GM12878 (cell line): Measurements from ENCODE around the gene PLGRKT.

ENCODE experiments used
- CBFB ChIP-seq: IDR thresholded peaks from 2 replicates; pipeline ENCODE4 v1.6.1; 2016; ENCODE audit warnings: antibody characterized with exemption, low read depth
- CEBPB ChIP-seq, 2 experiments: fragments of 150-350 bp in 1 of 2; IDR thresholded peaks; 2 replicates each; pipeline ENCODE4 v1.6.1; 2012 to 2014; ENCODE audit warnings: low read depth in 2 of 2, low read length in 2 of 2, borderline replicate concordance in 1 of 2, inconsistent platforms in 1 of 2
- CREM ChIP-seq: IDR thresholded peaks from 2 replicates; pipeline ENCODE4 v1.6.1; 2014; ENCODE audit warnings: antibody characterized with exemption, low read depth
- EP300 ChIP-seq, 2 experiments: fragments of 150-350 bp in 1 of 2; IDR thresholded peaks; 2 replicates each; pipeline ENCODE4 v1.6.1; 2011 to 2012; ENCODE audit warnings: low read depth in 2 of 2, low read length in 2 of 2, borderline replicate concordance in 1 of 2, improper control_type of control experiment in 1 of 2, inconsistent platforms in 1 of 2; ENCODE audit not compliant: control insufficient read depth in 1 of 2
- POLR2AphosphoS5 ChIP-seq: IDR thresholded peaks from 2 replicates; pipeline ENCODE4 v1.6.1; 2011; ENCODE audit warnings: mild to moderate bottlenecking, low read length, inconsistent platforms
- RAD21 ChIP-seq: IDR thresholded peaks from 2 replicates; pipeline ENCODE4 v1.6.1; 2011; ENCODE audit warnings: mild to moderate bottlenecking, low read depth, low read length, moderate library complexity; ENCODE audit not compliant: insufficient read depth
- SMARCA5 ChIP-seq: fragments of 450-650 bp; IDR thresholded peaks from 2 replicates; pipeline ENCODE4 v1.6.1; 2017; ENCODE audit warnings: mild to moderate bottlenecking
- STAT1 ChIP-seq: fragments of 450-650 bp; conservative IDR thresholded peaks from 2 replicates; pipeline ENCODE4 v1.6.1; 2014; ENCODE audit warnings: antibody characterized with exemption, mild to moderate bottlenecking
- TAF1 ChIP-seq: IDR thresholded peaks from 2 replicates; pipeline ENCODE4 v1.6.1; 2011; ENCODE audit warnings: mild to moderate bottlenecking, low read depth, low read length, borderline replicate concordance
- TF ChIP-seq, protein P1 (sequence below), 3 experiments: IDR thresholded peaks in 2 of 3; conservative IDR thresholded peaks in 1 of 3; 2 replicates each; pipeline ENCODE4 v1.5.1; 2011; ENCODE audit warnings: low read depth in 3 of 3, low read length in 3 of 3, mild to moderate bottlenecking in 3 of 3, control low read depth in 2 of 3, moderate library complexity in 2 of 3, inconsistent platforms in 1 of 3, mixed read lengths in 1 of 3; ENCODE audit not compliant: control insufficient read depth in 2 of 3, insufficient read depth in 1 of 3; ENCODE audit errors: extremely low read depth in 1 of 3
- TF ChIP-seq, protein P2 (sequence below): IDR thresholded peaks from 2 replicates; pipeline ENCODE4 v1.6.1; 2012; ENCODE audit warnings: low read depth, low read length, improper control_type of control experiment
- TF ChIP-seq, protein P3 (sequence below): fragments of 450-650 bp; formaldehyde crosslinking; IDR thresholded peaks from 2 replicates; pipeline ENCODE4 v1.5.0; 2022; ENCODE audit warnings: mild to moderate bottlenecking, missing genetic modification characterization
- TF ChIP-seq, protein P4 (sequence below): fragments of 450-650 bp; IDR thresholded peaks from 2 replicates; pipeline ENCODE4 v1.6.1; 2016; ENCODE audit warnings: mild to moderate bottlenecking

DNA sequence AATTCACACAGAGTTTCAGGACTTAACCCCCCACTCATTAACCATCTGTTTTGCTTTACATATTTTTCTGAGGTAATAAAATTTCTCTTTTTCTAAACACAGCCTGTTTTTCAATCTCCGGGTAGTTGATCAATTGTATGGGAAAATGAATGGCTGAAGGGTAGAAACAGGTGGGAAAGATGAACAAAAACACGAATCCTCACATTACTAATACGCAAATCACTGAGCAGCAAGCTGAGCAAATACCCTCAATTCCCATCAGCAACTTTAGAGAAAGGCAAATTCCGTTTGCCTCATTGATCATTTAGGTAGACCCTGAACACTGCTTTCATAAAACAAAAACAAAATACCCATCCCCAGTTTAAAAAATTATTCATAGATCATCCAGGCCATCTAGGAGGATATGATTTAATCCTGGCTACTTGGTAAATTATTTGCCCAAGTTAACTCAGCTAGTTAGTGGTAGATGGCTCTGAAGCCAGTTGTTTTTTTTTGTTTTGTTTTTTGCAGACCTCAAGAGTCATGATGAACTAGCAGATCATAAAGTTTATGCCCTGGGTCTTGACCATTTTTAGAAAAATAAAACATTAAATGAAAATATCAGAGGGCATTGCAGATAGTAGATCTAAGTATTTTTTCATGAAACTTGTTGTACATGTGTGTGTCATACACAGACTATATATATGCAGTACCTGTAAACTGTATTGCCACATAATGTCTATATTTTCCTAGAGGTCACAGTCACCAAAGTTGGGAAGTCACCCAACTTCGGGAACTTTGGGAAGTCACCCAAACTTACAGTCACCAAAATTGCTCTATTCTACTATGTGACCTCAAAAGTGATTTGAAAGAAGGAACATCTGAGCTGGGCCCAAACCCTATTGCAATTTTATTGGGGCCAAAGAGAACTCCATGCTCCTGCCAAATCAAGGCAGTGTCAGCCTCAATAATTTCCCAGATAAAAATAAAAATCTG, 11.0 kb upstream of the PLGRKT start:
- TF ChIP-seq, protein P1, sequence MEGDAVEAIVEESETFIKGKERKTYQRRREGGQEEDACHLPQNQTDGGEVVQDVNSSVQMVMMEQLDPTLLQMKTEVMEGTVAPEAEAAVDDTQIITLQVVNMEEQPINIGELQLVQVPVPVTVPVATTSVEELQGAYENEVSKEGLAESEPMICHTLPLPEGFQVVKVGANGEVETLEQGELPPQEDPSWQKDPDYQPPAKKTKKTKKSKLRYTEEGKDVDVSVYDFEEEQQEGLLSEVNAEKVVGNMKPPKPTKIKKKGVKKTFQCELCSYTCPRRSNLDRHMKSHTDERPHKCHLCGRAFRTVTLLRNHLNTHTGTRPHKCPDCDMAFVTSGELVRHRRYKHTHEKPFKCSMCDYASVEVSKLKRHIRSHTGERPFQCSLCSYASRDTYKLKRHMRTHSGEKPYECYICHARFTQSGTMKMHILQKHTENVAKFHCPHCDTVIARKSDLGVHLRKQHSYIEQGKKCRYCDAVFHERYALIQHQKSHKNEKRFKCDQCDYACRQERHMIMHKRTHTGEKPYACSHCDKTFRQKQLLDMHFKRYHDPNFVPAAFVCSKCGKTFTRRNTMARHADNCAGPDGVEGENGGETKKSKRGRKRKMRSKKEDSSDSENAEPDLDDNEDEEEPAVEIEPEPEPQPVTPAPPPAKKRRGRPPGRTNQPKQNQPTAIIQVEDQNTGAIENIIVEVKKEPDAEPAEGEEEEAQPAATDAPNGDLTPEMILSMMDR (IDR thresholded peaks at IDR 0.05 in 2 of 3, conservative IDR thresholded peaks at IDR 0.05 in 1 of 3; ENCODE audit: control insufficient read depth in 2 of 3, extremely low read depth in 1 of 3, insufficient read depth in 1 of 3, low read depth in 3 of 3, low read length in 3 of 3): no peak
- TF ChIP-seq TAF1: no peak
- no peak for TF ChIP-seq CEBPB (IDR thresholded peaks at IDR 0.05; ENCODE audit: borderline replicate concordance in 1 of 2, low read depth in 2 of 2, low read length in 2 of 2)
- TF ChIP-seq RAD21: no peak
- no peak for TF ChIP-seq CREM
- TF ChIP-seq, protein P2, sequence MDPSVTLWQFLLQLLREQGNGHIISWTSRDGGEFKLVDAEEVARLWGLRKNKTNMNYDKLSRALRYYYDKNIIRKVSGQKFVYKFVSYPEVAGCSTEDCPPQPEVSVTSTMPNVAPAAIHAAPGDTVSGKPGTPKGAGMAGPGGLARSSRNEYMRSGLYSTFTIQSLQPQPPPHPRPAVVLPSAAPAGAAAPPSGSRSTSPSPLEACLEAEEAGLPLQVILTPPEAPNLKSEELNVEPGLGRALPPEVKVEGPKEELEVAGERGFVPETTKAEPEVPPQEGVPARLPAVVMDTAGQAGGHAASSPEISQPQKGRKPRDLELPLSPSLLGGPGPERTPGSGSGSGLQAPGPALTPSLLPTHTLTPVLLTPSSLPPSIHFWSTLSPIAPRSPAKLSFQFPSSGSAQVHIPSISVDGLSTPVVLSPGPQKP: no peak
- no peak for TF ChIP-seq POLR2AphosphoS5
- TF ChIP-seq, protein P3, sequence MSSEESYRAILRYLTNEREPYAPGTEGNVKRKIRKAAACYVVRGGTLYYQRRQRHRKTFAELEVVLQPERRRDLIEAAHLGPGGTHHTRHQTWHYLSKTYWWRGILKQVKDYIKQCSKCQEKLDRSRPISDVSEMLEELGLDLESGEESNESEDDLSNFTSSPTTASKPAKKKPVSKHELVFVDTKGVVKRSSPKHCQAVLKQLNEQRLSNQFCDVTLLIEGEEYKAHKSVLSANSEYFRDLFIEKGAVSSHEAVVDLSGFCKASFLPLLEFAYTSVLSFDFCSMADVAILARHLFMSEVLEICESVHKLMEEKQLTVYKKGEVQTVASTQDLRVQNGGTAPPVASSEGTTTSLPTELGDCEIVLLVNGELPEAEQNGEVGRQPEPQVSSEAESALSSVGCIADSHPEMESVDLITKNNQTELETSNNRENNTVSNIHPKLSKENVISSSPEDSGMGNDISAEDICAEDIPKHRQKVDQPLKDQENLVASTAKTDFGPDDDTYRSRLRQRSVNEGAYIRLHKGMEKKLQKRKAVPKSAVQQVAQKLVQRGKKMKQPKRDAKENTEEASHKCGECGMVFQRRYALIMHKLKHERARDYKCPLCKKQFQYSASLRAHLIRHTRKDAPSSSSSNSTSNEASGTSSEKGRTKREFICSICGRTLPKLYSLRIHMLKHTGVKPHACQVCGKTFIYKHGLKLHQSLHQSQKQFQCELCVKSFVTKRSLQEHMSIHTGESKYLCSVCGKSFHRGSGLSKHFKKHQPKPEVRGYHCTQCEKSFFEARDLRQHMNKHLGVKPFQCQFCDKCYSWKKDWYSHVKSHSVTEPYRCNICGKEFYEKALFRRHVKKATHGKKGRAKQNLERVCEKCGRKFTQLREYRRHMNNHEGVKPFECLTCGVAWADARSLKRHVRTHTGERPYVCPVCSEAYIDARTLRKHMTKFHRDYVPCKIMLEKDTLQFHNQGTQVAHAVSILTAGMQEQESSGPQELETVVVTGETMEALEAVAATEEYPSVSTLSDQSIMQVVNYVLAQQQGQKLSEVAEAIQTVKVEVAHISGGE (CRISPR knock-in tag): no peak
- no peak for TF ChIP-seq STAT1
- no peak for TF ChIP-seq SMARCA5
- TF ChIP-seq, protein P4, sequence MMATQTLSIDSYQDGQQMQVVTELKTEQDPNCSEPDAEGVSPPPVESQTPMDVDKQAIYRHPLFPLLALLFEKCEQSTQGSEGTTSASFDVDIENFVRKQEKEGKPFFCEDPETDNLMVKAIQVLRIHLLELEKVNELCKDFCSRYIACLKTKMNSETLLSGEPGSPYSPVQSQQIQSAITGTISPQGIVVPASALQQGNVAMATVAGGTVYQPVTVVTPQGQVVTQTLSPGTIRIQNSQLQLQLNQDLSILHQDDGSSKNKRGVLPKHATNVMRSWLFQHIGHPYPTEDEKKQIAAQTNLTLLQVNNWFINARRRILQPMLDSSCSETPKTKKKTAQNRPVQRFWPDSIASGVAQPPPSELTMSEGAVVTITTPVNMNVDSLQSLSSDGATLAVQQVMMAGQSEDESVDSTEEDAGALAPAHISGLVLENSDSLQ: no peak
- TF ChIP-seq EP300 (IDR thresholded peaks at IDR 0.05; ENCODE audit: borderline replicate concordance in 1 of 2, control insufficient read depth in 1 of 2, low read depth in 2 of 2, low read length in 2 of 2): no peak
- TF ChIP-seq CBFB: no peak
